ENCODE measurements around the gene WNT9A.

- no peak for TF ChIP-seq CTCF (conservative IDR thresholded peaks at IDR 0.05; ENCODE audit: low read length)
- TF ChIP-seq EZH2phosphoT487 (IDR thresholded peaks at IDR 0.05; ENCODE audit: borderline replicate concordance, low read depth, low read length), result no peak
Measured at GRCh38 chr1:227912866-227913265, 34.9 kb downstream of the WNT9A start.
